ENCODE measurements around the gene CHST8.

The CHST8 gene

DNA sequence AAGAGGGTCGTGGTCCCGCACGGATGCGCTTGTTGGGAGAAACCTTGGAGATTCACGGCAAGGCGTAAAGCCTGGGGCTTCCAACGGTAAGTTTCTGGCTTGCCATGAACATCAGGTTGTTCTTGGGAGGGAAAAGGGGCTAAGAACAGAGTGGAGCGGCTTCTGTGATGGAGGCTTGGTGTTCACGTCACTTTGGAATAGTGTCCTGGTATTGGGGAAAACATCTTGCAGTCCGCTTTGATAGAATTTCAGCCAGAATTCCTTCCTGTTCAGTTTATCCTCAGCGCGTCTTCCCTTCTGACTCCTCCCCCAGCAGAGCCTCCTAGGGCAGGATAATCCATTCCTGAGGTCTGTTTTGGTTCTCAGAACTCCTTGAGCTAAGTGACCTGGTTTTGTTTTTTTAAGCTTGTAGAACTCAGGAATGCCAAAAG is 176.9 kb downstream of the CHST8 start:
- H3K4me3 ChIP-seq (ENCODE audit: low read length) = peak overlapping the region; percentile 74
- DNase-seq (ENCODE audit: low read depth) = peak; percentile 33
- TF ChIP-seq, protein P1, sequence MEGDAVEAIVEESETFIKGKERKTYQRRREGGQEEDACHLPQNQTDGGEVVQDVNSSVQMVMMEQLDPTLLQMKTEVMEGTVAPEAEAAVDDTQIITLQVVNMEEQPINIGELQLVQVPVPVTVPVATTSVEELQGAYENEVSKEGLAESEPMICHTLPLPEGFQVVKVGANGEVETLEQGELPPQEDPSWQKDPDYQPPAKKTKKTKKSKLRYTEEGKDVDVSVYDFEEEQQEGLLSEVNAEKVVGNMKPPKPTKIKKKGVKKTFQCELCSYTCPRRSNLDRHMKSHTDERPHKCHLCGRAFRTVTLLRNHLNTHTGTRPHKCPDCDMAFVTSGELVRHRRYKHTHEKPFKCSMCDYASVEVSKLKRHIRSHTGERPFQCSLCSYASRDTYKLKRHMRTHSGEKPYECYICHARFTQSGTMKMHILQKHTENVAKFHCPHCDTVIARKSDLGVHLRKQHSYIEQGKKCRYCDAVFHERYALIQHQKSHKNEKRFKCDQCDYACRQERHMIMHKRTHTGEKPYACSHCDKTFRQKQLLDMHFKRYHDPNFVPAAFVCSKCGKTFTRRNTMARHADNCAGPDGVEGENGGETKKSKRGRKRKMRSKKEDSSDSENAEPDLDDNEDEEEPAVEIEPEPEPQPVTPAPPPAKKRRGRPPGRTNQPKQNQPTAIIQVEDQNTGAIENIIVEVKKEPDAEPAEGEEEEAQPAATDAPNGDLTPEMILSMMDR (conservative IDR thresholded peaks at IDR 0.05; ENCODE audit: low read length) = no peak

DNA sequence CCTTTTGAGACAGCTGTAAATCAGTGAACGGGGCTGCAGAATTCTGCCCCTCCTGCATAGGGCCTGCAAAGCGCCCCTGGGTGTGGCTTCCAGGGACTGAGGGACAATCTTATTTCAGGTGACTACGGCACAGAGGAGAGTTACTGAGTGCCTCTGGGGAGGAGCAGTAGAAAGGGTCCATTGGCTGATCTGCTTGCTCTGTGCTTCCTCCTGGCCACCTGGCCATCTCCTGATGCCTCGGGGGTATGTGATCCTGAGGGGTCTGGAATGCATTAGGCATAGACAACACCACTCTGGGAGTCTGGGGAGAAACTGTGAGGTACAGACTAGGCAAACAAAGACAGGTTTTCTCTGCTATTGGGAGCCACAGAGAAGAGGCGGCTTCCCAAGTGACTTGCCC is 177.7 kb downstream of the CHST8 start:
- no peak for DNase-seq (ENCODE audit: low read depth)
- TF ChIP-seq, protein P1 (conservative IDR thresholded peaks at IDR 0.05; ENCODE audit: low read length) = no peak
- no peak overlapping the region for H3K4me3 ChIP-seq (ENCODE audit: low read length)

DNA sequence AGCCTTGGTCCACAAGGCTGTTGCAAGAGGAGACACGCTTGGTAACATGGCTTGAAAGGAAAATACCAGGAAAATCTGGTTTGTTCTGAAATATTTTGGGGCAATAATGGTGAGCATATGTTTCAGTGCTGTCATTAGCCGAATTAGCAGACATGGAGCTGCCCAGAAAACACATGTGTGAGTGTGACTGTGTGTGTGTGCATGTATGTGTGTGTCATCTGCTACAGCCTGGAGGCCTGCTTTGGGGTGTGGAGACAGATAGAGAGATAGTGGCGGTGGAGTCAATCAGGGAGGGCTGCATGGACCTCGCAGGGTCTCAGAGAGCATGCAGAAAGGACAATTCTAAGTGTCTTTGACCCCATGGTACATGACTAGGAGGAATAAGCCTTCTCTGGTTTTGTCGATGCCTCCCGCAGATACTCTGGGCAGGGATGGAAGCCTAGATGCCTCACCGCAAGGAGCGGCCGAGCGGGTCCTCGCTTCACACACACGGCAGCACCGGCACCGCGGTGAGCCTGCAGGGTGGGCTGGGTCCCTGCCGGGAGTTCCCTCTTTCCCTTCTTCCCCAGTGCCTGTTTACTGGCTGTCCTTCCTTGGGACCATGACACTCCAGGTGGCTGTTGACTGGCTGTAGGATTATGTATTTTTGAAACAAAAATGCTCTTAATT is 178.4 kb downstream of the CHST8 start:
- DNase-seq (ENCODE audit: low read depth) = no peak
- TF ChIP-seq, protein P1 (conservative IDR thresholded peaks at IDR 0.05; ENCODE audit: low read length) = no peak
- H3K4me3 ChIP-seq (ENCODE audit: low read length) = no peak overlapping the region

DNA sequence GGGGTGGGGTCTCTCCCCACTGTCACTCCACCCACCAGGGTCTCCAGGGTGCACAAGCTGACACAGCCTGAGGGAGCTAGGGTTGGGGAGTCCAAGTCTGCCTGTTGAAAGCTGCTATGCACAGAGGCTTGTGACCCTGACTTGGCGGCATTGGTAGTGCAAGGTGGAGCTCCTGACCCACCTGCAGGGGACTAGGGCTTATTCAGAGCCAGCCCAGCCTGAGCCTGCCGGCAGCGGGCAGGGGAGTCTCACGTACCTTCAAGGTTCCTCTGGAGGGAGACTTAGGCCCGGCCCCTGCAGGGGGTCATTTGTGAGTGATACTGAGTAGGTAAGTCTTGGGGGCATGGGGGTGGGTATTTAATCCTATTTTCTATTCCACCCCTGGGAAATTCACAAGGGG is 179.7 kb downstream of the CHST8 start:
- H3K4me3 ChIP-seq (ENCODE audit: low read length) = no peak overlapping the region
- DNase-seq (ENCODE audit: low read depth) = no peak
- TF ChIP-seq, protein P1 (conservative IDR thresholded peaks at IDR 0.05; ENCODE audit: low read length) = no peak

DNA sequence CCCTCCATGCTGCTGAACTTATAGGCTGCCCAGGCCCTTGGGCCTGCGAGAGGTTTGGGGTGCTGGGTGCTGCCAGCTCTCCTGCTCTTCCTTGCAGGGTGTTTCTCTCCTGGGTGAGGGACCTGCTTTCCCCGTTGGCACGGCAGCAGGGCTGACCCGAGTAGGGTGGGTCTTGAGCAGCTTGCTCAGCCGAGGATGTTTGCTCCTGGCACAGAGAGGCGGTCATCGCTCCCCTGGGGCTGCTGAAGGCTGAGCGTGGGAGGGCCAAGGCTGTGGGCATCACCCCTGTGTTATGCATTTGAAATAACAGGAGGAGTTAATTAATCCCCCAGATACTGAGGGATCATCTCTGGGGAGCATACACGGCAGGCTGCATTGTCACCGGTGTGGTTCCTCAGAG is 180.2 kb downstream of the CHST8 start:
- DNase-seq (ENCODE audit: low read depth) = no peak
- H3K4me3 ChIP-seq (ENCODE audit: low read length) = no peak overlapping the region
- TF ChIP-seq, protein P1 (conservative IDR thresholded peaks at IDR 0.05; ENCODE audit: low read length) = no peak

DNA sequence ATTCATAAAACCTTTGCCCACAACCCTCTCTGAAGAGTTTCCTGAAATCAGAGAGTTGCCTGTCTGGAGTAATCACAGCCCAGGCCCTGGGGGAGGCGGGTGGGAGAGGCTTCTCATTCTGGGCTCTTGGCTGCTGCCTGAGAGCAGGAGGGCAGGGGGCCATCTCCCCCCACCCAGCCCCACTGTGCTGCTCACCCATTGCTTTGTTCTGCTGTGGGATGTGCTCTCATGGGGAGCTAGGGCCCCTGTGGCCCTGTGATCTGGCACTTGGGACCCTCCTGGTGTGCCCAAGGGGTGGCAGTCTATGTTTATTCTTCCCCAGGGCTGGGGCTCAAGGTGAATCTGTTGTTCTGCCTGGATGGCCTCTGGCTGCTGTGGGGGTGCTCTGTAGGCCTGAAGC is 181.0 kb downstream of the CHST8 start:
- H3K4me3 ChIP-seq (ENCODE audit: low read length) = no peak overlapping the region
- TF ChIP-seq, protein P1 (conservative IDR thresholded peaks at IDR 0.05; ENCODE audit: low read length) = no peak
- DNase-seq (ENCODE audit: low read depth) = no peak

DNA sequence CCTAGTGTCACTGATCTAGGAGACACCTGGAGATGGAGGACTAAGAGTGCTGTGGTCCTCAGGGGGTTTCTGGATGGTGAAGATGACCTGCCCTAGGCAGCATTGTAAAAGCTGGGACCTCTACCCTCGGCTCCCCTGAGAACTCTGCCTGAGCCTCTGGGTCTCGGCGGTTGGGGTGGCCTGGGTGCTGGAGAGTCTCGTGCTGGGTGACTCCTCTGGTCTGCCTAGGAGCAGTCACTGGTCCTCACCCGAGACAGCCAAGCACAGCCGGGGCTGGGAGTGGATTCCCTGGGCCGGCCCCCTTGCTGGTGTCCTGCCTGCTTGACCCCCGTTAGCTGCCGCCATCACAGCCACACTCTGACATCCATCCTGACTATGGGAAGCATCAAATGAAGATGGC is 181.6 kb downstream of the CHST8 start:
- TF ChIP-seq, protein P1 (conservative IDR thresholded peaks at IDR 0.05; ENCODE audit: low read length) = no peak

More for the DNA sequence above, 181.6 kb downstream of the CHST8 start:
- no peak overlapping the region for H3K4me3 ChIP-seq (ENCODE audit: low read length)
- no peak for DNase-seq (ENCODE audit: low read depth)
